Activated CD4-positive, alpha-beta T cell treated with anti-CD3 and anti-CD28 coated beads, Interleukin-2, amount 50 U/mL, for 16 hours (primary cell): ENCODE data around the gene URAD.
A peak's percentile ranks its signal among the peaks of the same experiment; 100 is the strongest.

Experiments used
- DNase-seq: peaks from one replicate; pipeline ENCODE4 v3.0.0-alpha.2; 2020

URAD gene

GRCh38 chr13:27954406-27954851 is 34.1 kb downstream of the URAD start:
- DNase-seq: no peak

- peak; percentile 70 for DNase-seq
Observed at GRCh38 chr13:27953676-27954405, 34.7 kb downstream of the URAD start.

GRCh38 chr13:27952876-27953675 is 35.4 kb downstream of the URAD start:
- DNase-seq: no peak

GRCh38 chr13:27942972-27943371 is 45.5 kb downstream of the URAD start:
- no peak for DNase-seq

GRCh38 chr13:27933580-27934328 is 54.7 kb downstream of the URAD start:
- no peak for DNase-seq

- DNase-seq: no peak
Observed at GRCh38 chr13:27933118-27933517, 55.4 kb downstream of the URAD start.

GRCh38 chr13:27929868-27930267 is 58.6 kb downstream of the URAD start:
- no peak for DNase-seq

GRCh38 chr13:27928805-27929753 is 59.4 kb downstream of the URAD start:
- no peak for DNase-seq

GRCh38 chr13:27928353-27928804 is 60.1 kb downstream of the URAD start:
- DNase-seq: no peak
